UCSD-AML1 (cell line): ENCODE measurements around the gene NIPAL4.

Source experiments
- DNase-seq: peaks from one replicate; lab custom pipeline; 2025; ENCODE audit not compliant: unreplicated experiment; lab: John Stamatoyannopoulos, UW

Gene NIPAL4

GRCh38 chr5:157514974-157515373, 55.0 kb downstream of the NIPAL4 start:
- DNase-seq, result no peak

- no peak for DNase-seq
These were observed 56.0 kb downstream of the NIPAL4 start for GRCh38 chr5:157516006-157516405.

- DNase-seq, result no peak
These were observed 56.8 kb downstream of the NIPAL4 start for GRCh38 chr5:157516626-157517325.

GRCh38 chr5:157518963-157519362, 59.0 kb downstream of the NIPAL4 start:
- no peak for DNase-seq

GRCh38 chr5:157519579-157520253, 59.7 kb downstream of the NIPAL4 start:
- DNase-seq, result no peak

GRCh38 chr5:157520911-157521703, 61.1 kb downstream of the NIPAL4 start:
- no peak for DNase-seq

GRCh38 chr5:157521704-157522029, 61.7 kb downstream of the NIPAL4 start:
- no peak for DNase-seq

GRCh38 chr5:157523976-157524375, 64.0 kb downstream of the NIPAL4 start:
- DNase-seq, result no peak
